ENCODE results near the gene PDE7B.

Gene PDE7B

DNA sequence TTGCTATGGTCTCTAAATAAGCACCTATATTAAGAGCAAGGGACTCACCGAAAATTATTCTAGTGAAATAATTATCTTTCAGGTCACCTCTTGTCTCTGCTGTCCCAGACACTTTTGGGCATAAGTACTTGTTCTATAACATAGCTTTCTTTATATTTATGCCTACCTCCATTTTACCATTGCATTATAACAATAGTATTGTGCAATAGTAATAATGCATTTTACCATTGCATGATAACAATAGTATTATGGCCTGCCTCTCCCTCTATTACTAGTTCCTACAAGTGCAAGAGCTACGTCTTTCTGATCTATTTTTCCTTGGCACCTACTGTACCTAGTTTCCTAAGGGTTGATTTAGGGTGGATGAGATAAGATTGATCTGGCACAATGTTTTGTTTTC, 169.2 kb downstream of the PDE7B start:
- CTCF ChIA-PET = interaction anchor here (2.0 kb wide), 1 partner anchor 12 kb away, joined by 4 read pairs; no protein-coding TSS in a partner anchor
- POLR2A ChIA-PET = no interaction called here

DNA sequence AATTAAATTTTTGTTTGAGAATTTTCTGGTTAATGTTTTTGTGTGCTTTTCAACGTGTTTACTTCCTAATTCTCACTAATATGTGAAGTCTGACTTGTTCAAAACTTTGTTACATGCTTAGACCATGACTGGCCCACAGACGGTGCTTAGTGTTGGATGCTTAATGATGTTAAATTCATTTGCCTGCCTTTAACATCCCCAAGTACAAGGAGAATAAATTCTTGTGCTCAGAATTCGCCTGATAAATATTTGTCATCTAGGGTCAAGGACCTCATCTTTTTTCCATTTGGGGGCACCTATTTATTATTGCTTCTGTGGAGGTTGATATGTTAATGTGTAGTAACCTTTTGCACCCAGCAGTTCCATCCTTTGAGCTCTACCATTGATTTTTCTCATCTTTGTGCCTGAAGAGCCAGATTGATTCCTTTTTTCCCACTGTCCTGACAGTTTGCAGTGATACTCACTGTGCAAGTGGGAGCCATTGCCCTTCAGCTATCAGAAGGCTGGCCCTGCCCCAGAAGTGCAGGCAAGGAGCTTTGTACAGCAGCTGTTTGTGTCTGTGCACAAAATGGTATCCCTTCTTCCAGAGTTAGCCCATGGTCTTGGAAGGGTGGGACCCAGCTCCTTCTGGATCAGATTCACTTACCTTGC, 170.8 kb downstream of the PDE7B start:
- Histone ChIP-seq H3K4me3 (ENCODE audit: low read depth, low read length) (no peak overlapping the region), H3K4me1 (ENCODE audit: control insufficient read depth, insufficient read depth, low read length) (no peaks in the 10 kb centered on the region), H3K36me3 (ENCODE audit: control insufficient read depth in 2 of 2, insufficient read depth in 1 of 2, low read length in 2 of 2) (no peaks in the 10 kb centered on the region), H3K9me3 (ENCODE audit: control insufficient read depth, insufficient read depth, low read depth, low read length) (no peaks in the 10 kb centered on the region), H3K27ac (ENCODE audit: extremely low read depth, low read depth, low read length) (no peak overlapping the region)
- CTCF ChIA-PET = interaction anchor here (0.6 to 1.6 kb wide), 2 partner anchors 10 to 204 kb away, joined by 3 to 4 read pairs; no protein-coding TSS in a partner anchor
- TF ChIP-seq, protein P1, sequence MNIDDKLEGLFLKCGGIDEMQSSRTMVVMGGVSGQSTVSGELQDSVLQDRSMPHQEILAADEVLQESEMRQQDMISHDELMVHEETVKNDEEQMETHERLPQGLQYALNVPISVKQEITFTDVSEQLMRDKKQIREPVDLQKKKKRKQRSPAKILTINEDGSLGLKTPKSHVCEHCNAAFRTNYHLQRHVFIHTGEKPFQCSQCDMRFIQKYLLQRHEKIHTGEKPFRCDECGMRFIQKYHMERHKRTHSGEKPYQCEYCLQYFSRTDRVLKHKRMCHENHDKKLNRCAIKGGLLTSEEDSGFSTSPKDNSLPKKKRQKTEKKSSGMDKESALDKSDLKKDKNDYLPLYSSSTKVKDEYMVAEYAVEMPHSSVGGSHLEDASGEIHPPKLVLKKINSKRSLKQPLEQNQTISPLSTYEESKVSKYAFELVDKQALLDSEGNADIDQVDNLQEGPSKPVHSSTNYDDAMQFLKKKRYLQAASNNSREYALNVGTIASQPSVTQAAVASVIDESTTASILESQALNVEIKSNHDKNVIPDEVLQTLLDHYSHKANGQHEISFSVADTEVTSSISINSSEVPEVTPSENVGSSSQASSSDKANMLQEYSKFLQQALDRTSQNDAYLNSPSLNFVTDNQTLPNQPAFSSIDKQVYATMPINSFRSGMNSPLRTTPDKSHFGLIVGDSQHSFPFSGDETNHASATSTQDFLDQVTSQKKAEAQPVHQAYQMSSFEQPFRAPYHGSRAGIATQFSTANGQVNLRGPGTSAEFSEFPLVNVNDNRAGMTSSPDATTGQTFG (tag by site-specific recombination; IDR thresholded peaks at IDR 0.05; ENCODE audit: borderline replicate concordance) = no peak
- TF ChIP-seq KLF8 (tag by site-specific recombination; IDR thresholded peaks at IDR 0.05) (no peak), ZNF169 (tag by site-specific recombination; IDR thresholded peaks at IDR 0.05) (no peak), ZBTB8A (tag by site-specific recombination; IDR thresholded peaks at IDR 0.05) (no peak), ZNF521 (tag by site-specific recombination; IDR thresholded peaks at IDR 0.05) (no peak), ZNF404 (tag by site-specific recombination; IDR thresholded peaks at IDR 0.05) (no peak), KLF16 (tag by site-specific recombination; IDR thresholded peaks at IDR 0.05) (no peak), ZNF121 (tag by site-specific recombination; IDR thresholded peaks at IDR 0.05) (no peak), ZNF626 (tag by site-specific recombination; IDR thresholded peaks at IDR 0.05) (no peak), ZNF354C (tag by site-specific recombination; IDR thresholded peaks at IDR 0.05; ENCODE audit: borderline replicate concordance, low read depth) (no peak), ZNF777 (tag by site-specific recombination; IDR thresholded peaks at IDR 0.05; ENCODE audit: borderline replicate concordance) (no peak), ZSCAN30 (tag by site-specific recombination; IDR thresholded peaks at IDR 0.05) (no peak), ZNF658 (tag by site-specific recombination; IDR thresholded peaks at IDR 0.05) (no peak)
- TF ChIP-seq, protein P2, sequence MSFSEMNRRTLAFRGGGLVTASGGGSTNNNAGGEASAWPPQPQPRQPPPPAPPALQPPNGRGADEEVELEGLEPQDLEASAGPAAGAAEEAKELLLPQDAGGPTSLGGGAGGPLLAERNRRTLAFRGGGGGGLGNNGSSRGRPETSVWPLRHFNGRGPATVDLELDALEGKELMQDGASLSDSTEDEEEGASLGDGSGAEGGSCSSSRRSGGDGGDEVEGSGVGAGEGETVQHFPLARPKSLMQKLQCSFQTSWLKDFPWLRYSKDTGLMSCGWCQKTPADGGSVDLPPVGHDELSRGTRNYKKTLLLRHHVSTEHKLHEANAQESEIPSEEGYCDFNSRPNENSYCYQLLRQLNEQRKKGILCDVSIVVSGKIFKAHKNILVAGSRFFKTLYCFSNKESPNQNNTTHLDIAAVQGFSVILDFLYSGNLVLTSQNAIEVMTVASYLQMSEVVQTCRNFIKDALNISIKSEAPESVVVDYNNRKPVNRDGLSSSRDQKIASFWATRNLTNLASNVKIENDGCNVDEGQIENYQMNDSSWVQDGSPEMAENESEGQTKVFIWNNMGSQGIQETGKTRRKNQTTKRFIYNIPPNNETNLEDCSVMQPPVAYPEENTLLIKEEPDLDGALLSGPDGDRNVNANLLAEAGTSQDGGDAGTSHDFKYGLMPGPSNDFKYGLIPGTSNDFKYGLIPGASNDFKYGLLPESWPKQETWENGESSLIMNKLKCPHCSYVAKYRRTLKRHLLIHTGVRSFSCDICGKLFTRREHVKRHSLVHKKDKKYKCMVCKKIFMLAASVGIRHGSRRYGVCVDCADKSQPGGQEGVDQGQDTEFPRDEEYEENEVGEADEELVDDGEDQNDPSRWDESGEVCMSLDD (tag by site-specific recombination; IDR thresholded peaks at IDR 0.05) = no peak
- TF ChIP-seq, protein P3, sequence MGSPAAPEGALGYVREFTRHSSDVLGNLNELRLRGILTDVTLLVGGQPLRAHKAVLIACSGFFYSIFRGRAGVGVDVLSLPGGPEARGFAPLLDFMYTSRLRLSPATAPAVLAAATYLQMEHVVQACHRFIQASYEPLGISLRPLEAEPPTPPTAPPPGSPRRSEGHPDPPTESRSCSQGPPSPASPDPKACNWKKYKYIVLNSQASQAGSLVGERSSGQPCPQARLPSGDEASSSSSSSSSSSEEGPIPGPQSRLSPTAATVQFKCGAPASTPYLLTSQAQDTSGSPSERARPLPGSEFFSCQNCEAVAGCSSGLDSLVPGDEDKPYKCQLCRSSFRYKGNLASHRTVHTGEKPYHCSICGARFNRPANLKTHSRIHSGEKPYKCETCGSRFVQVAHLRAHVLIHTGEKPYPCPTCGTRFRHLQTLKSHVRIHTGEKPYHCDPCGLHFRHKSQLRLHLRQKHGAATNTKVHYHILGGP (tag by site-specific recombination; IDR thresholded peaks at IDR 0.05) = no peak
- TF ChIP-seq, protein P4, sequence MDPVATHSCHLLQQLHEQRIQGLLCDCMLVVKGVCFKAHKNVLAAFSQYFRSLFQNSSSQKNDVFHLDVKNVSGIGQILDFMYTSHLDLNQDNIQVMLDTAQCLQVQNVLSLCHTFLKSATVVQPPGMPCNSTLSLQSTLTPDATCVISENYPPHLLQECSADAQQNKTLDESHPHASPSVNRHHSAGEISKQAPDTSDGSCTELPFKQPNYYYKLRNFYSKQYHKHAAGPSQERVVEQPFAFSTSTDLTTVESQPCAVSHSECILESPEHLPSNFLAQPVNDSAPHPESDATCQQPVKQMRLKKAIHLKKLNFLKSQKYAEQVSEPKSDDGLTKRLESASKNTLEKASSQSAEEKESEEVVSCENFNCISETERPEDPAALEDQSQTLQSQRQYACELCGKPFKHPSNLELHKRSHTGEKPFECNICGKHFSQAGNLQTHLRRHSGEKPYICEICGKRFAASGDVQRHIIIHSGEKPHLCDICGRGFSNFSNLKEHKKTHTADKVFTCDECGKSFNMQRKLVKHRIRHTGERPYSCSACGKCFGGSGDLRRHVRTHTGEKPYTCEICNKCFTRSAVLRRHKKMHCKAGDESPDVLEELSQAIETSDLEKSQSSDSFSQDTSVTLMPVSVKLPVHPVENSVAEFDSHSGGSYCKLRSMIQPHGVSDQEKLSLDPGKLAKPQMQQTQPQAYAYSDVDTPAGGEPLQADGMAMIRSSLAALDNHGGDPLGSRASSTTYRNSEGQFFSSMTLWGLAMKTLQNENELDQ (tag by site-specific recombination; IDR thresholded peaks at IDR 0.05; ENCODE audit: low read depth) = no peak
- POLR2A ChIA-PET = no interaction called here

More for the DNA sequence above, 169.2 kb downstream of the PDE7B start:
- TF ChIP-seq TRIM28 (IDR thresholded peaks at IDR 0.05; ENCODE audit: borderline replicate concordance, low read length) (no peak), ZNF10 (tag by site-specific recombination; IDR thresholded peaks at IDR 0.05) (no peak), ZFP3 (tag by site-specific recombination; IDR thresholded peaks at IDR 0.05; ENCODE audit: low read depth) (no peak), ZNF561 (tag by site-specific recombination; IDR thresholded peaks at IDR 0.05; ENCODE audit: borderline replicate concordance) (no peak), ZNF707 (tag by site-specific recombination; IDR thresholded peaks at IDR 0.05) (no peak), ZNF426 (tag by site-specific recombination; IDR thresholded peaks at IDR 0.05) (no peak), ZFHX2 (tag by site-specific recombination; conservative IDR thresholded peaks at IDR 0.05) (no peak), ZNF214 (tag by site-specific recombination; IDR thresholded peaks at IDR 0.05; ENCODE audit: borderline replicate concordance) (no peak), KLF7 (tag by site-specific recombination; IDR thresholded peaks at IDR 0.05; ENCODE audit: borderline replicate concordance) (no peak), SETDB1 (IDR thresholded peaks at IDR 0.05; ENCODE audit: insufficient read length, low read length) (no peak), ZNF248 (tag by site-specific recombination; IDR thresholded peaks at IDR 0.05) (no peak), KLF9 (tag by site-specific recombination; IDR thresholded peaks at IDR 0.05; ENCODE audit: low read depth) (no peak)
- TF ChIP-seq, protein P2 (tag by site-specific recombination; IDR thresholded peaks at IDR 0.05) = no peak
- H3K27ac ChIP-seq (ENCODE audit: extremely low read depth, low read depth, low read length) = no peak overlapping the region
- no peaks in the 10 kb centered on the region for H3K4me1 ChIP-seq (ENCODE audit: control insufficient read depth, insufficient read depth, low read length)
- no peak overlapping the region for H3K4me3 ChIP-seq (ENCODE audit: low read depth, low read length)
- no peaks in the 10 kb centered on the region for H3K9me3 ChIP-seq (ENCODE audit: control insufficient read depth, insufficient read depth, low read depth, low read length)
- no peaks in the 10 kb centered on the region for H3K36me3 ChIP-seq (ENCODE audit: control insufficient read depth in 2 of 2, insufficient read depth in 1 of 2, low read length in 2 of 2)

All from HEK293 (cell line).